Spleen (tissue), 11 donors: ENCODE results near the gene PRICKLE1. TPM values are rescaled to one million over a fixed set of nuclear protein-coding genes. Genes with fewer than 3 reads are reported as not detected.

ENCODE experiments used
- DNase-seq: peaks from one replicate; pipeline ENCODE4 v3.0.0-alpha.2; 2020
- H3K27ac ChIP-seq, 8 donors: fragments of 200-600 bp; sonication (generic) in 7 of 8; 1 replicate in 4 of 8; 2 replicates in 4 of 8; pipeline versions ENCODE4 v1.5.0 to v1.8.0; 2016 to 2021; ENCODE audit warnings: inconsistent platforms in 4 of 8, mild to moderate bottlenecking in 4 of 8, moderate library complexity in 1 of 8
- H3K27me3 ChIP-seq, 7 donors: fragments of 200-600 bp; sonication (generic) in 6 of 7; replicated peaks in 1 of 7; 1 replicate in 4 of 7; 2 replicates in 3 of 7; pipeline versions ENCODE4 v1.5.0 to v1.8.0; 2016 to 2021; ENCODE audit warnings: inconsistent platforms in 3 of 7, mild to moderate bottlenecking in 1 of 7
- H3K36me3 ChIP-seq, 6 donors: fragments of 200-600 bp; sonication (generic) in 5 of 6; 1 replicate in 4 of 6; 2 replicates in 2 of 6; pipeline versions ENCODE4 v1.5.0 to v1.8.0; 2016 to 2021; ENCODE audit warnings: inconsistent platforms in 2 of 6
- H3K4me1 ChIP-seq, 6 donors: fragments of 200-600 bp; sonication (generic) in 5 of 6; 1 replicate in 3 of 6; 2 replicates in 3 of 6; pipeline versions ENCODE4 v1.5.0 to v1.8.0; 2016 to 2021; ENCODE audit warnings: inconsistent platforms in 3 of 6
- H3K4me3 ChIP-seq, 8 donors: fragments of 200-600 bp; sonication (generic) in 7 of 8; 1 replicate in 4 of 8; 2 replicates in 4 of 8; pipeline versions ENCODE4 v1.5.0 to v1.8.0; 2016 to 2021; ENCODE audit warnings: inconsistent platforms in 4 of 8, mild to moderate bottlenecking in 4 of 8, moderate library complexity in 2 of 8
- H3K9me3 ChIP-seq, 8 donors: fragments of 200-600 bp; sonication (generic) in 7 of 8; 1 replicate in 4 of 8; 2 replicates in 4 of 8; pipeline versions ENCODE4 v1.5.0 to v1.8.0; 2016 to 2021; ENCODE audit warnings: inconsistent platforms in 4 of 8
- POLR2A ChIP-seq, 3 donors: fragments of 450-650 bp; IDR thresholded peaks; one replicate each; pipeline ENCODE4 v1.5.1; 2017; ENCODE audit warnings: antibody characterized with exemption in 3 of 3, mild to moderate bottlenecking in 1 of 3
- POLR2AphosphoS5 ChIP-seq, 3 donors: sonication (generic); formaldehyde crosslinking; IDR thresholded peaks; one replicate each; pipeline ENCODE4 v1.5.1; 2017; ENCODE audit warnings: antibody characterized with exemption in 3 of 3
- WGBS, 5 donors: extraction: QIAGEN DNeasy Blood & Tissue Kit in 3 of 5; methylation state at CpG; one replicate each; pipeline versions ENCODE4 v1.1.5 to v1.1.7; 2013 to 2018; 5-methylcytosine and 5-hydroxymethylcytosine counted together
- intact Hi-C: fragments of 100-400 bp; cut with DNase I; formaldehyde crosslinking; loops from one replicate; pipeline ENCODE4 v1.15.0; 2023; ENCODE audit warnings: low total_unique reads
- polyA plus RNA-seq, 3 donors: library from polyadenylated mRNA; stranded (reverse); fragments of 200-250 nt; gene quantifications; one replicate each; pipeline ENCODE4 v1.2.1, GENCODE V29; 2013
- total RNA-seq, 7 donors: library from RNA; depleted of rRNA in 3 of 7; stranded (reverse); fragments of >200 nt in 3 of 7; fragmentation: NEBNext Ultra II Directional in 4 of 7; extraction: Animal tissue kit (Norgen Biotek cat#: 25700) in 4 of 7; gene quantifications; one replicate each; pipeline versions ENCODE4 v1.1.0 to v1.2.1, GENCODE V29; 2016 to 2021
- TF ChIP-seq, protein P1 (sequence below), 11 experiments: fragments of 200-600 bp in 7 of 11; fragments of 450-650 bp in 4 of 11; sonication (generic) in 4 of 11; IDR thresholded peaks in 8 of 11; conservative IDR thresholded peaks in 3 of 11; 1 replicate in 7 of 11; 2 replicates in 4 of 11; pipeline versions ENCODE4 v1.4.0 to v1.8.0; 2016 to 2021; ENCODE audit warnings: antibody characterized with exemption in 11 of 11, inconsistent platforms in 4 of 11, mild to moderate bottlenecking in 1 of 11
- donor health status: healthy with polysubstance abuse.
- donor health status: DM: no; HTN: no; CAD: no; lungs with moderate emphysema.
- donor health status: DM: no; HTN: no; CAD: no.
- donor health status: Bipolar disorder and iron deficiency.
- donor health status: healthy.
- donor health status: DM: no; HTN: no; CAD: no.
- donor health status: DM: yes; HTN: yes; CAD: no.

The PRICKLE1 gene
- total and polyA plus RNA-seq, 10 donors, result 5.1 to 73.0 (median 29.3) TPM

DNA sequence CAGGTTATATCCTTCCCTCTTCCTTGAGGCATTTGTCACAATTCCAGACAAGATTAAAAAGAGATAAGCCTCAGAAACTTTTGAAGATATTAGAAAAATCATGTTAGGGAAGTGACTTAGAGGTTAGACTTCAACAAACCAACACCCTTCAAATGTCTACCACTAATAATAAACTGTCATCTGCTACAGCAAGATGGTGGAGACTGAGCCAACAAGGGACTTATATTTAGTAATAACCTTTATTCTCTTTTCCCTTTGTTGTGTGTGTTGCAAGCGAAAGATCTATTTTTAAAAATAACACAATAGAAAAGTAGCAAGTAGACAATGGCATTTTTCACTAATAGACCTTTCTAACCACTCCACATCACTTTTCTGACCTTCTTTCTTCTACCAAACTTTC, 28.6 kb downstream of the PRICKLE1 start:
- WGBS, 5 donors, result 72 to 88% (median 85%) methylated on average over 1 of the region's 1 CpG
- no peak overlapping the region for H3K27ac ChIP-seq
- H3K9me3 ChIP-seq, result no peaks in the 10 kb centered on the region
- H3K27me3 ChIP-seq, result no peaks in the 10 kb centered on the region
- intact Hi-C loops, result loop anchor here (10.0 kb wide), 1 partner anchor 76 kb away; no protein-coding TSS in a partner anchor
- no peak overlapping the region for H3K4me3 ChIP-seq
- H3K4me1 ChIP-seq, result peaks cover 0 to 16% (median 6%) of the 10 kb centered on the region in 6 donors
- H3K36me3 ChIP-seq, result no peaks in the 10 kb centered on the region
- DNase-seq, result no peak
- TF ChIP-seq POLR2A (IDR thresholded peaks at IDR 0.05) (no peak), POLR2AphosphoS5 (IDR thresholded peaks at IDR 0.05) (no peak)
- TF ChIP-seq, protein P1, sequence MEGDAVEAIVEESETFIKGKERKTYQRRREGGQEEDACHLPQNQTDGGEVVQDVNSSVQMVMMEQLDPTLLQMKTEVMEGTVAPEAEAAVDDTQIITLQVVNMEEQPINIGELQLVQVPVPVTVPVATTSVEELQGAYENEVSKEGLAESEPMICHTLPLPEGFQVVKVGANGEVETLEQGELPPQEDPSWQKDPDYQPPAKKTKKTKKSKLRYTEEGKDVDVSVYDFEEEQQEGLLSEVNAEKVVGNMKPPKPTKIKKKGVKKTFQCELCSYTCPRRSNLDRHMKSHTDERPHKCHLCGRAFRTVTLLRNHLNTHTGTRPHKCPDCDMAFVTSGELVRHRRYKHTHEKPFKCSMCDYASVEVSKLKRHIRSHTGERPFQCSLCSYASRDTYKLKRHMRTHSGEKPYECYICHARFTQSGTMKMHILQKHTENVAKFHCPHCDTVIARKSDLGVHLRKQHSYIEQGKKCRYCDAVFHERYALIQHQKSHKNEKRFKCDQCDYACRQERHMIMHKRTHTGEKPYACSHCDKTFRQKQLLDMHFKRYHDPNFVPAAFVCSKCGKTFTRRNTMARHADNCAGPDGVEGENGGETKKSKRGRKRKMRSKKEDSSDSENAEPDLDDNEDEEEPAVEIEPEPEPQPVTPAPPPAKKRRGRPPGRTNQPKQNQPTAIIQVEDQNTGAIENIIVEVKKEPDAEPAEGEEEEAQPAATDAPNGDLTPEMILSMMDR (IDR thresholded peaks at IDR 0.05 in 8 of 11, conservative IDR thresholded peaks at IDR 0.05 in 3 of 11), result no peak

DNA sequence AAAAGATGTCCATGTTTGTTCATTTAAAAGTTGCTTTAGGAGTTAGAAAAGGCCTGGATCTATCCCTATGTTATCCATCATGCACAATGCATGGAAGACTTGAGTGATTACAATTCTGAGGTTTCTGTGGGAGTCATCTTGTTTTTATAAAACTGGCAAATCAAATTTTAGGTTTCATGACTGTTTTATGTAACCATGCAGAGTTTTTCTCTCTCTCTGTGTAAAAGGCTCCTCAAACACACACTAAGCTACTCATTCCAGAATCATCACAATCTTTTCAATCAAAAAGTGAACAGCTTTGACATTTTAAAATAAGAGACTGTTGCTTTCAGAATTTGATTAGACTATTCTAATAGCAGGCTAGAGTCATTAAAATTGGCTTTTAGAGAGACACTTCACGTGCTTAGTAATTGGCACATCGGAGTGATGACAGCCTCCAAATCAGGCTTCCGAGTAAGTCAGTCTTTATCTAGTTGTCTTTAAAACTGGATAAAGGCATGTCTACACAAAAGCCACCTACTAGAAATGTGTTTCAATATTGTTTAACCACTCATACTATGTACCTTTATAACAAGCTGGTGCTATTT, 31.9 kb downstream of the PRICKLE1 start:
- WGBS, 5 donors, result 83 to 95% (median 92%) methylated on average over 3 of the region's 3 CpGs
- Histone ChIP-seq H3K27ac (no peak overlapping the region), H3K36me3 (no peaks in the 10 kb centered on the region), H3K4me1 (no peaks in the 10 kb centered on the region), H3K27me3 (no peaks in the 10 kb centered on the region), H3K4me3 (no peak overlapping the region), H3K9me3 (no peaks in the 10 kb centered on the region)
- intact Hi-C loops, result no loop called here
- no peak for DNase-seq
- no peak for TF ChIP-seq POLR2AphosphoS5 (IDR thresholded peaks at IDR 0.05)
- TF ChIP-seq POLR2A (IDR thresholded peaks at IDR 0.05), result no peak

DNA sequence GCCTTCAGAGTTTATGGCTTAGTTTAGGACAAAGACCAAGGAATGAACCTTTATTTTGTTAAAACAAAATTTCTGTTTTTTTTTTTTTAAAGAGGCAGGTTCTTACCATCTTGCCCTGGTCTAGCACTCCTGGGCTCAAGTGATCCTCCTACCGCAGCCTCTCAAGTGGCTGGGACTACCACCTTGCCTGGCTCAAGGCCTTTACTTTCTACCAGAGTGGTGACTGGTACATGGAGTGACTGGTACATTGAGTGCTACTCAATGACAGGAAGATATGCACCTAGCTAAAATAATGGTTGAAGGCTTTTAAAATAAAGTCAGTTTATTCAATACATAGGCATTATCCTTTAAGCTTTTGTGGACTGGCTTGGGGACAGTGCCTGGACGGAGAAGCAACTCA, 32.6 kb downstream of the PRICKLE1 start:
- 86 to 96% (median 90%) methylated on average over 2 of the region's 2 CpGs for WGBS, 5 donors
- no peak for DNase-seq
- no peaks in the 10 kb centered on the region for H3K27me3 ChIP-seq
- H3K36me3 ChIP-seq, result no peaks in the 10 kb centered on the region
- H3K9me3 ChIP-seq, result no peaks in the 10 kb centered on the region
- no peak overlapping the region for H3K4me3 ChIP-seq
- H3K4me1 ChIP-seq, result no peaks in the 10 kb centered on the region
- intact Hi-C loops, result no loop called here
- no peak for TF ChIP-seq POLR2A (IDR thresholded peaks at IDR 0.05)
- no peak for TF ChIP-seq POLR2AphosphoS5 (IDR thresholded peaks at IDR 0.05)
- TF ChIP-seq, protein P1 (IDR thresholded peaks at IDR 0.05 in 8 of 11, conservative IDR thresholded peaks at IDR 0.05 in 3 of 11), result no peak
- H3K27ac ChIP-seq, result no peak overlapping the region

DNA sequence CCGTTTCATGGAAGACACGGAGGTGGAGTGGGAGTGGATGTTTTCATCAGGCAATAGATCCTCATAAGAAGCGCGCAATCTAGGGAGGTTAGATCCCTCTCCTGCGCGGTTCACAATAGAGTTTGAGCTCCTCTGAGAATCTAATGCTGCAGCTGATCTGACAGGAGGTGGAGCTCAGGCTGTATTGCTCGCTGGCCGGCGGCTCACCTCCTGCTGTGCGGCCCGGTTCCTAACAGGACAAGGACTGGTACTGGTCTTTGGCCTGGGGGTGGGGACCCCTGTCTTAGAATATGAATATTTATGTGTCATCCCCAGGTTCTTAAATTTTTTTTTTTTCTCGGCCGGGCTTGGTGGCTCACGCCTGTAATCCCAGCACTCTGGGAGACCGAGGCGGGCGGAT, 36.7 kb downstream of the PRICKLE1 start:
- intact Hi-C loops, result no loop called here
- Histone ChIP-seq H3K36me3 (no peaks in the 10 kb centered on the region), H3K4me3 (no peak overlapping the region), H3K4me1 (no peaks in the 10 kb centered on the region), H3K27ac (no peak overlapping the region), H3K27me3 (no peaks in the 10 kb centered on the region), H3K9me3 (no peaks in the 10 kb centered on the region)
- no peak for DNase-seq
- TF ChIP-seq, protein P1 (IDR thresholded peaks at IDR 0.05 in 8 of 11, conservative IDR thresholded peaks at IDR 0.05 in 3 of 11), result no peak
- TF ChIP-seq POLR2AphosphoS5 (IDR thresholded peaks at IDR 0.05), result no peak
- TF ChIP-seq POLR2A (IDR thresholded peaks at IDR 0.05), result no peak
- 70 to 81% (median 74%) methylated on average over 17 of the region's 17 CpGs for WGBS, 5 donors
